WTC11 (cell line): Measurements from ENCODE around the gene ZBTB16. TPM values are rescaled to one million over a fixed set of nuclear protein-coding genes. Genes with fewer than 3 reads are reported as not detected.

Source experiments
- ATAC-seq: fragments of 200-7000 bp; cut with Tn5 transposase; 2 replicates; pipeline ENCODE4 v1.10.0; 2021; ENCODE audit warnings: mild to moderate bottlenecking, moderate library complexity
- CTCF ChIA-PET: fragments of 300-600 bp; sonication (Branson Sonifier 250); formaldehyde crosslinking; loops from one replicate; lab custom pipeline; 2021; ENCODE audit warnings: antibody characterized with exemption; lab: Charles Lee
- POLR2A ChIA-PET: fragments of 350-600 bp; sonication (Branson Sonifier 250); formaldehyde crosslinking; loops from one replicate; lab custom pipeline; 2021; ENCODE audit warnings: antibody characterized with exemption; lab: Charles Lee
- DNase-seq: peaks from one replicate; pipeline ENCODE4 v3.0.0; 2021; ENCODE audit warnings: low spot score
- H3K27ac Mint-ChIP-seq: 2 replicates; pipeline ENCODE4 v1.8.0; 2021; ENCODE audit warnings: mixed read lengths
- H3K27me3 Mint-ChIP-seq: 2 replicates; pipeline ENCODE4 v1.8.0; 2021; ENCODE audit warnings: low read depth, mild to moderate bottlenecking, moderate library complexity, mixed read lengths
- H3K36me3 Mint-ChIP-seq: 2 replicates; pipeline ENCODE4 v1.8.0; 2021; ENCODE audit warnings: mixed read lengths
- H3K4me1 Mint-ChIP-seq: 2 replicates; pipeline ENCODE4 v1.8.0; 2022; ENCODE audit warnings: mixed read lengths
- H3K4me3 Mint-ChIP-seq: 2 replicates; pipeline ENCODE4 v1.8.0; 2021; ENCODE audit warnings: mild to moderate bottlenecking, moderate library complexity, mixed read lengths
- H3K9me3 Mint-ChIP-seq: 2 replicates; pipeline ENCODE4 v1.8.0; 2021; ENCODE audit warnings: mixed read lengths
- AFF4 ChIP-seq: sonication (generic); formaldehyde crosslinking; IDR thresholded peaks from 2 replicates; pipeline ENCODE4 v1.8.1; 2023; ENCODE audit warnings: mild to moderate bottlenecking, missing genetic modification reagents, borderline replicate concordance
- ARID4B ChIP-seq: sonication (generic); formaldehyde crosslinking; IDR thresholded peaks from 2 replicates; pipeline ENCODE4 v1.8.0; 2023; ENCODE audit warnings: missing genetic modification reagents, mild to moderate bottlenecking, borderline replicate concordance
- CBFB ChIP-seq: sonication (generic); formaldehyde crosslinking; IDR thresholded peaks from 2 replicates; pipeline ENCODE4 v1.8.1; 2022; ENCODE audit warnings: mild to moderate bottlenecking, low read depth, missing genetic modification reagents
- CDX4 ChIP-seq: fragments of 250-450 bp; sonication (Bioruptor Pico); IDR thresholded peaks from 2 replicates; pipeline ENCODE4 v1.9.0; 2021; ENCODE audit warnings: moderate library complexity, mild to moderate bottlenecking, inconsistent platforms, borderline replicate concordance
- CREB1 ChIP-seq: sonication (generic); formaldehyde crosslinking; IDR thresholded peaks from 2 replicates; pipeline ENCODE4 v1.8.0; 2023; ENCODE audit warnings: mild to moderate bottlenecking, missing genetic modification reagents
- ETV6 ChIP-seq: sonication (generic); formaldehyde crosslinking; IDR thresholded peaks from 2 replicates; pipeline ENCODE4 v1.8.1; 2022; ENCODE audit warnings: mild to moderate bottlenecking, missing genetic modification reagents
- GRHL2 ChIP-seq: fragments of 250-450 bp; sonication (Bioruptor Pico); IDR thresholded peaks from 2 replicates; pipeline ENCODE4 v1.8.0; 2022; ENCODE audit warnings: mild to moderate bottlenecking, moderate library complexity; ENCODE audit not compliant: insufficient replicate concordance, severe bottlenecking
- IRF1 ChIP-seq: sonication (generic); formaldehyde crosslinking; IDR thresholded peaks from 2 replicates; pipeline ENCODE4 v1.8.0; 2023; ENCODE audit warnings: missing genetic modification reagents
- NFATC4 ChIP-seq: fragments of 250-450 bp; sonication (Bioruptor Pico); IDR thresholded peaks from 2 replicates; pipeline ENCODE4 v1.9.0; 2021; ENCODE audit warnings: mild to moderate bottlenecking
- NR3C1 ChIP-seq: sonication (generic); formaldehyde crosslinking; conservative IDR thresholded peaks from 2 replicates; pipeline ENCODE4 v1.8.1; 2023; ENCODE audit warnings: low read depth, mild to moderate bottlenecking, missing genetic modification reagents
- OVOL2 ChIP-seq: fragments of 250-450 bp; sonication (Bioruptor Pico); IDR thresholded peaks from 2 replicates; pipeline ENCODE4 v1.9.0; 2021; ENCODE audit warnings: mild to moderate bottlenecking, borderline replicate concordance
- PRDM15 ChIP-seq: sonication (generic); formaldehyde crosslinking; IDR thresholded peaks from 2 replicates; pipeline ENCODE4 v1.8.0; 2022; ENCODE audit warnings: missing genetic modification reagents
- SOX15 ChIP-seq: fragments of 250-450 bp; sonication (Bioruptor Pico); IDR thresholded peaks from 2 replicates; pipeline ENCODE4 v1.9.0; 2021; ENCODE audit warnings: mild to moderate bottlenecking
- TP53 ChIP-seq: sonication (generic); formaldehyde crosslinking; IDR thresholded peaks from 2 replicates; pipeline ENCODE4 v1.8.1; 2023; ENCODE audit warnings: mild to moderate bottlenecking, missing genetic modification reagents
- USF1 ChIP-seq: sonication (generic); formaldehyde crosslinking; IDR thresholded peaks from 2 replicates; pipeline ENCODE4 v1.8.0; 2022; ENCODE audit warnings: mild to moderate bottlenecking, missing genetic modification reagents
- ZNF671 ChIP-seq: fragments of 250-450 bp; sonication (Bioruptor Pico); IDR thresholded peaks from 2 replicates; pipeline ENCODE4 v1.8.0; 2021; ENCODE audit warnings: mild to moderate bottlenecking
- ZSCAN18 ChIP-seq: fragments of 250-450 bp; sonication (Bioruptor Pico); IDR thresholded peaks from 2 replicates; pipeline ENCODE4 v2.1.2; 2022; ENCODE audit warnings: mild to moderate bottlenecking, moderate library complexity
- total RNA-seq: library from RNA; stranded (reverse); gene quantifications from 3 replicates; pipeline ENCODE4 v1.2.3, GENCODE V29; 2021

ZBTB16 gene
- total RNA-seq, 1 experiment from 2014 or later, result 0.57 TPM

- ChIA-PET POLR2A (no interaction called here), CTCF (interaction anchor here (1.1 kb wide), 1 partner anchor 12 kb away, joined by 4 read pairs; no protein-coding TSS in a partner anchor)
- TF ChIP-seq AFF4 (CRISPR knock-in tag) (no peak), CDX4 (CRISPR knock-in tag) (no peak), ZSCAN18 (CRISPR knock-in tag) (no peak), USF1 (no peak), CREB1 (no peak), IRF1 (CRISPR knock-in tag) (no peak), ARID4B (CRISPR knock-in tag) (no peak), NFATC4 (CRISPR knock-in tag) (no peak)
- Mint-ChIP-seq H3K4me1 (no peaks in the 10 kb centered on the region), H3K36me3 (no peaks in the 10 kb centered on the region), H3K27me3 (peaks cover 11% of the 10 kb centered on the region), H3K9me3 (peaks cover 11% of the 10 kb centered on the region), H3K27ac (no peak overlapping the region), H3K4me3 (no peak overlapping the region)
- ATAC-seq (no peak), DNase-seq (no peak)
Measured at GRCh38 chr11:114273071-114273470, 213.6 kb downstream of the ZBTB16 start.

- DNase-seq (no peak), ATAC-seq (no peak)
- CTCF ChIA-PET, result interaction anchor here (0.6 to 2.8 kb wide), 2 partner anchors 13 to 64 kb away, joined by 3 to 10 read pairs; no protein-coding TSS in a partner anchor
- Mint-ChIP-seq H3K4me1 (no peaks in the 10 kb centered on the region), H3K4me3 (no peak overlapping the region), H3K27me3 (peaks cover 11% of the 10 kb centered on the region), H3K9me3 (peaks cover 12% of the 10 kb centered on the region), H3K36me3 (no peaks in the 10 kb centered on the region), H3K27ac (no peak overlapping the region)
- POLR2A ChIA-PET, result no interaction called here
- TF ChIP-seq OVOL2 (CRISPR knock-in tag), result no peak
- TF ChIP-seq NR3C1, result no peak
- no peak for TF ChIP-seq ETV6
- TF ChIP-seq CBFB, result no peak
- no peak for TF ChIP-seq TP53 (CRISPR knock-in tag)
- TF ChIP-seq SOX15 (CRISPR knock-in tag), result no peak
- TF ChIP-seq PRDM15, result no peak
- no peak for TF ChIP-seq GRHL2
- TF ChIP-seq USF1, result no peak
- no peak for TF ChIP-seq ZNF671 (CRISPR knock-in tag)
Measured at GRCh38 chr11:114273890-114274635, 214.6 kb downstream of the ZBTB16 start.
